HepG2 (cell line): ENCODE data around the gene MACROD2. TPM values are rescaled to one million over a fixed set of nuclear protein-coding genes. Genes with fewer than 3 reads are reported as not detected.

Source experiments
- HES4 ChIP-seq: sonication (generic); formaldehyde crosslinking; IDR thresholded peaks from 2 replicates; pipeline ENCODE4 v1.9.0; 2021; ENCODE audit warnings: mild to moderate bottlenecking, missing genetic modification reagents, borderline replicate concordance
- HMGXB4 ChIP-seq, 2 experiments: sonication (generic) in 1 of 2; formaldehyde crosslinking in 1 of 2; IDR thresholded peaks; 2 replicates each; pipeline versions ENCODE4 v1.4.0 to v1.6.1; 2018 to 2020; ENCODE audit warnings: missing genetic modification reagents in 2 of 2, borderline replicate concordance in 1 of 2, low read depth in 1 of 2, mild to moderate bottlenecking in 1 of 2, missing biosample characterization in 1 of 2
- IKZF5 ChIP-seq: IDR thresholded peaks from 2 replicates; pipeline ENCODE4 v1.6.1; 2018; ENCODE audit warnings: missing genetic modification reagents, mild to moderate bottlenecking, missing compliant biosample characterization
- MTF2 ChIP-seq: sonication (generic); formaldehyde crosslinking; IDR thresholded peaks from 2 replicates; pipeline ENCODE4 v1.5.0; 2020; ENCODE audit warnings: missing genetic modification reagents, borderline replicate concordance
- MXD1 ChIP-seq: sonication (generic); formaldehyde crosslinking; IDR thresholded peaks from 2 replicates; pipeline ENCODE4 v1.4.0; 2020; ENCODE audit warnings: mild to moderate bottlenecking, missing genetic modification reagents
- MYNN ChIP-seq: sonication (generic); formaldehyde crosslinking; IDR thresholded peaks from 2 replicates; pipeline ENCODE4 v1.4.0; 2020; ENCODE audit warnings: mild to moderate bottlenecking, low read depth, missing genetic modification reagents
- NFYB ChIP-seq: sonication (generic); formaldehyde crosslinking; IDR thresholded peaks from 2 replicates; pipeline ENCODE4 v1.4.0; 2020; ENCODE audit warnings: missing genetic modification reagents
- RFXANK ChIP-seq: IDR thresholded peaks from 2 replicates; pipeline ENCODE4 v1.6.1; 2016
- TARDBP ChIP-seq: sonication (generic); formaldehyde crosslinking; IDR thresholded peaks from 2 replicates; pipeline ENCODE4 v1.8.0; 2022; ENCODE audit warnings: mild to moderate bottlenecking, missing genetic modification reagents
- YEATS4 ChIP-seq: sonication (generic); formaldehyde crosslinking; IDR thresholded peaks from 2 replicates; pipeline ENCODE4 v1.4.0; 2020; ENCODE audit warnings: missing genetic modification reagents, borderline replicate concordance
- ZBTB4 ChIP-seq: sonication (generic); formaldehyde crosslinking; IDR thresholded peaks from 2 replicates; pipeline ENCODE4 v1.4.0; 2020; ENCODE audit warnings: missing genetic modification reagents, mild to moderate bottlenecking, borderline replicate concordance
- ZNF12 ChIP-seq: sonication (generic); formaldehyde crosslinking; IDR thresholded peaks from 2 replicates; pipeline ENCODE4 v1.5.0; 2020; ENCODE audit warnings: missing genetic modification reagents
- ZNF143 ChIP-seq: sonication (generic); formaldehyde crosslinking; IDR thresholded peaks from 2 replicates; pipeline ENCODE4 v1.4.0; 2020; ENCODE audit warnings: missing genetic modification reagents
- ZNF512B ChIP-seq: sonication (generic); formaldehyde crosslinking; IDR thresholded peaks from 2 replicates; pipeline ENCODE4 v1.5.1; 2020; ENCODE audit warnings: missing genetic modification reagents, mild to moderate bottlenecking, borderline replicate concordance
- ZNF547 ChIP-seq: sonication (generic); formaldehyde crosslinking; IDR thresholded peaks from 2 replicates; pipeline ENCODE4 v1.5.1; 2020; ENCODE audit warnings: mild to moderate bottlenecking, missing genetic modification reagents
- ZNF562 ChIP-seq: sonication (generic); formaldehyde crosslinking; IDR thresholded peaks from 2 replicates; pipeline ENCODE4 v1.8.0; 2022; ENCODE audit warnings: missing genetic modification reagents, borderline replicate concordance
- ZNF563 ChIP-seq: sonication (generic); formaldehyde crosslinking; IDR thresholded peaks from 2 replicates; pipeline ENCODE4 v1.8.0; 2022; ENCODE audit warnings: mild to moderate bottlenecking, moderate library complexity, missing genetic modification reagents
- ZNF773 ChIP-seq: sonication (generic); formaldehyde crosslinking; IDR thresholded peaks from 2 replicates; pipeline ENCODE4 v1.4.0; 2020; ENCODE audit warnings: missing genetic modification reagents, borderline replicate concordance
- ZNF780A ChIP-seq: sonication (generic); formaldehyde crosslinking; IDR thresholded peaks from 2 replicates; pipeline ENCODE4 v1.8.0; 2022; ENCODE audit warnings: mild to moderate bottlenecking, missing genetic modification reagents, moderate library complexity
- ZNF788 ChIP-seq: sonication (generic); formaldehyde crosslinking; IDR thresholded peaks from 2 replicates; pipeline ENCODE4 v1.5.0; 2020; ENCODE audit warnings: mild to moderate bottlenecking, missing genetic modification reagents, borderline replicate concordance
- polyA plus RNA-seq, 8 experiments: library from polyadenylated mRNA; depleted of rRNA in 3 of 8; stranded (reverse) in 7 of 8; unstranded in 1 of 8; fragments of >200 nt; fragmentation: Illumina TruSeq in 4 of 8; extraction: Trizol in 4 of 8; gene quantifications; 2 replicates each; pipeline versions ENCODE4 v1.2.1 to v1.2.3, GENCODE V29; 2011 to 2016; ENCODE audit warnings: low read depth in 4 of 8, missing spikeins in 1 of 8, mixed read lengths in 1 of 8; ENCODE audit not compliant: insufficient read depth in 1 of 8
- total RNA-seq, 5 experiments: library from RNA; depleted of rRNA; stranded (reverse); fragments of >200 nt; fragmentation: Illumina TruSeq; extraction: Trizol; gene quantifications; 2 replicates each; pipeline ENCODE4 v1.2.3, GENCODE V29; 2016; ENCODE audit warnings: low read depth in 1 of 5

Gene MACROD2
- total and polyA plus RNA-seq, 2 of the 13 experiments (the other 11 are each of a cell fraction or from before 2014, with no cell fraction given): 0.13 to 0.51 TPM

- TF ChIP-seq ZBTB4 (CRISPR knock-in tag): peak; percentile 59; the same call in 1 of the 2 replicates
- no peak for TF ChIP-seq ZNF773 (CRISPR knock-in tag)
- peak; percentile 65; the same call in 1 of the 2 replicates for TF ChIP-seq ZNF788 (CRISPR knock-in tag)
- no peak for TF ChIP-seq ZNF562 (CRISPR knock-in tag)
- no peak for TF ChIP-seq YEATS4 (CRISPR knock-in tag)
- 0 out of 4 replicates have a peak, but pooled peaks of 1 of the 2 experiments have one; percentile 6 for TF ChIP-seq HMGXB4 (CRISPR knock-in tag; IDR thresholded peaks at IDR 0.05; ENCODE audit: borderline replicate concordance in 1 of 2, low read depth in 1 of 2)
- 0 out of 2 replicates have a peak, but pooled peaks have one; percentile 14 for TF ChIP-seq MXD1
- TF ChIP-seq TARDBP (CRISPR knock-in tag): 0 out of 2 replicates have a peak, but pooled peaks have one; percentile 19
- no peak for TF ChIP-seq ZNF12 (CRISPR knock-in tag)
- TF ChIP-seq IKZF5 (CRISPR knock-in tag): no peak
- peak; percentile 75; the same call in 1 of the 2 replicates for TF ChIP-seq ZNF563
- no peak for TF ChIP-seq MYNN (CRISPR knock-in tag)
- no peak for TF ChIP-seq ZNF780A (CRISPR knock-in tag)
- no peak for TF ChIP-seq MTF2 (CRISPR knock-in tag)
- 0 out of 2 replicates have a peak, but pooled peaks have one; percentile 45 for TF ChIP-seq ZNF512B
- TF ChIP-seq NFYB: peak; percentile 75
- TF ChIP-seq HES4 (CRISPR knock-in tag): peak; percentile 80; the same call in 1 of the 2 replicates
- TF ChIP-seq ZNF547: 0 out of 2 replicates have a peak, but pooled peaks have one; percentile 49
- TF ChIP-seq RFXANK (CRISPR knock-in tag): no peak
- no peak for TF ChIP-seq ZNF143 (CRISPR knock-in tag)
Observed at GRCh38 chr20:13995086-13995665, at the start of gene MACROD2 (continued).
